Tibial nerve (tissue), 4 donors: Measurements from ENCODE around the gene CALHM6. TPM values are rescaled to one million over a fixed set of nuclear protein-coding genes. Genes with fewer than 3 reads are reported as not detected.

Experiments used
- DNase-seq, 2 donors: peaks; one replicate each; pipeline ENCODE4 v3.0.0-alpha.2; 2019; ENCODE audit warnings: low spot score in 2 of 2
- H3K27ac ChIP-seq, 4 donors: fragments of 200-600 bp; sonication (generic) in 3 of 4; one replicate each; pipeline ENCODE4 v1.5.1; 2017 to 2019; ENCODE audit warnings: mild to moderate bottlenecking in 1 of 4
- H3K27me3 ChIP-seq, 2 donors: fragments of 200-600 bp; sonication (generic) in 1 of 2; one replicate each; pipeline versions ENCODE4 v1.5.1 to v1.6.0; 2017 to 2019
- H3K36me3 ChIP-seq, 3 donors: fragments of 200-600 bp; sonication (generic); one replicate each; pipeline ENCODE4 v1.5.1; 2018 to 2019
- H3K4me1 ChIP-seq, 4 donors: fragments of 200-600 bp; sonication (generic) in 3 of 4; one replicate each; pipeline ENCODE4 v1.5.1; 2017 to 2019
- H3K4me3 ChIP-seq, 4 donors: fragments of 200-600 bp; sonication (generic) in 3 of 4; one replicate each; pipeline ENCODE4 v1.5.1; 2017 to 2019; ENCODE audit warnings: mild to moderate bottlenecking in 1 of 4, moderate library complexity in 1 of 4
- H3K9me3 ChIP-seq, 4 donors: fragments of 200-600 bp; sonication (generic) in 3 of 4; one replicate each; pipeline ENCODE4 v1.5.1; 2017 to 2019
- EP300 ChIP-seq, 2 donors: sonication (generic); formaldehyde crosslinking; IDR thresholded peaks; one replicate each; pipeline ENCODE4 v1.6.1; 2017; ENCODE audit warnings: antibody characterized with exemption in 2 of 2, mild to moderate bottlenecking in 1 of 2
- POLR2A ChIP-seq, 2 donors: fragments of 450-650 bp; IDR thresholded peaks; one replicate each; pipeline ENCODE4 v1.6.1; 2017; ENCODE audit warnings: antibody characterized with exemption in 2 of 2, mild to moderate bottlenecking in 2 of 2, moderate library complexity in 2 of 2
- WGBS, 2 donors: methylation state at CpG; one replicate each; pipeline ENCODE4 v1.1.5; 2018; 5-methylcytosine and 5-hydroxymethylcytosine counted together
- total RNA-seq, 4 donors: library from RNA; depleted of rRNA; stranded (reverse); fragments of >200 nt; gene quantifications; one replicate each; pipeline ENCODE4 v1.1.0, GENCODE V29; 2016
- TF ChIP-seq, protein P1 (sequence below), 5 experiments: fragments of 200-600 bp in 3 of 5; fragments of 450-650 bp in 2 of 5; sonication (generic) in 3 of 5; IDR thresholded peaks; one replicate each; pipeline ENCODE4 v1.5.1; 2016 to 2019; ENCODE audit warnings: antibody characterized with exemption in 5 of 5, mild to moderate bottlenecking in 3 of 5, moderate library complexity in 2 of 5

CALHM6 gene
- total RNA-seq, result 10 to 100 TPM in 1 of 4 donors, 1 to 10 TPM in 2, under 1 TPM in 1; 0.60 to 11.4 (median 5.4) TPM

DNA sequence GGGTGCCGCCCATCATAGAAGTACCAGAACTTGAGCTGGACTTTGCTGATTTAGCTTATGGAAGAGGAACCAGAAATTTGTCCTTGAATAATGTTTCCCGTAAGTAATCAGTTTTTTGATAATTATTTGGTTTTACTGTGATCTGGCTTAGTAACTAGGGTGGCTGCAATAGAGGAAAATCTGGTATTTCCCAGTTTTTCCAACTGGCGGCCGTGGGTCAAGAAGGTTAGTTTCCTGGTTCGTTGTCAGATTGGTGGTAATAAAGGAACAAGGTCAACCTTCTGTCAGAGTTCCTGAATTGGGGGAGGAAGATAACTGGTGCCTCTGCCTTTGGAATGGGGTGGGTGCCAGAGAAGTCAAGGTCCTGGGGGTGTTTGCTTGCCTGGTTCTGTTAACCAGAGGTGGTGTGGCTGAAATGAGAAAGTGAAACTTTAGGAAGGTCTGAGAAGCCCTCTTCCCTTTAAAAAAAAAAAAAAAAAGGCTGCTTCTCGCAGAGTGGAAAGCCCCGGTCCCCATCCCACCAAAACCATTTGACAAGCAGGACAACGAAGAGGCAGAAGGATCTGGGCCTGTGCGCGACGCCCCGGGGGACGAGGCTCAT is at the start of gene CALHM6:
Gene CALHM6, plus strand, starts transcription at position 45 of the 601 bp plus-strand sequence. Its CDS starts 555 bp downstream, at position 600.
- WGBS, 2 donors, result 47 to 52% methylated on average over 13 of the region's 13 CpGs
- peak within 1 kb of the TSS; percentile 25 to 60 (median 50) for H3K4me3 ChIP-seq
- H3K4me1 ChIP-seq, result peaks cover 0 to 15% (median 6%) of the 10 kb centered on the region in 4 donors
- H3K27me3 ChIP-seq, result no peaks in the 10 kb centered on the region
- no peak for DNase-seq
- H3K9me3 ChIP-seq, result no peaks in the 10 kb centered on the region
- no peaks in the 10 kb centered on the region for H3K36me3 ChIP-seq
- TF ChIP-seq, protein P1, sequence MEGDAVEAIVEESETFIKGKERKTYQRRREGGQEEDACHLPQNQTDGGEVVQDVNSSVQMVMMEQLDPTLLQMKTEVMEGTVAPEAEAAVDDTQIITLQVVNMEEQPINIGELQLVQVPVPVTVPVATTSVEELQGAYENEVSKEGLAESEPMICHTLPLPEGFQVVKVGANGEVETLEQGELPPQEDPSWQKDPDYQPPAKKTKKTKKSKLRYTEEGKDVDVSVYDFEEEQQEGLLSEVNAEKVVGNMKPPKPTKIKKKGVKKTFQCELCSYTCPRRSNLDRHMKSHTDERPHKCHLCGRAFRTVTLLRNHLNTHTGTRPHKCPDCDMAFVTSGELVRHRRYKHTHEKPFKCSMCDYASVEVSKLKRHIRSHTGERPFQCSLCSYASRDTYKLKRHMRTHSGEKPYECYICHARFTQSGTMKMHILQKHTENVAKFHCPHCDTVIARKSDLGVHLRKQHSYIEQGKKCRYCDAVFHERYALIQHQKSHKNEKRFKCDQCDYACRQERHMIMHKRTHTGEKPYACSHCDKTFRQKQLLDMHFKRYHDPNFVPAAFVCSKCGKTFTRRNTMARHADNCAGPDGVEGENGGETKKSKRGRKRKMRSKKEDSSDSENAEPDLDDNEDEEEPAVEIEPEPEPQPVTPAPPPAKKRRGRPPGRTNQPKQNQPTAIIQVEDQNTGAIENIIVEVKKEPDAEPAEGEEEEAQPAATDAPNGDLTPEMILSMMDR (IDR thresholded peaks at IDR 0.05), result no peak
- no peak for TF ChIP-seq POLR2A (IDR thresholded peaks at IDR 0.05)
- peak within 1 kb of the TSS in 2 of 4 donors; percentile 58 to 64 for H3K27ac ChIP-seq

DNA sequence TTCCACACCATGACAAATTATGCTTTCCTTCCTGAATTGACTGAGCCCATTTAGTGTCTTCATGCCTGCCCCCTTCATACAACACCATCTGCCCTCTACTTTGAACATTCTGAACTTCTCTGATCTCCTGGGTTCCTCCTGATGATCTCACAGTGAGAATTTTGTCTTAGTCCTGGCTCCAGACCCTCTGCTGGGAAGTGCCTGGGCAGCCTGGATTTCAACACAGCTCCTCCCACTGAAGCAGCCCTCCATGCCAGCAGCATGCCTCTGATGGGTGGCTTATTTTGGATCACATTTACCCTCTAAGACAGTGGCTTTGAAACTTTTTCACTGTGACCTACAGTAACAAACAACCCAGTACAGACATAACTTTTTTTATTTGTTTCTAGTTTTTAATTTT is 48.9 kb upstream of the CALHM6 start:
- DNase-seq, result no peak
- peaks cover 0 to 45% (median 20%) of the 10 kb centered on the region in 4 donors for H3K4me1 ChIP-seq
- TF ChIP-seq POLR2A (IDR thresholded peaks at IDR 0.05) (no peak), EP300 (IDR thresholded peaks at IDR 0.05) (no peak)
- TF ChIP-seq, protein P1 (IDR thresholded peaks at IDR 0.05), result no peak
- no peaks in the 10 kb centered on the region for H3K9me3 ChIP-seq
- H3K36me3 ChIP-seq, result peaks cover 0 to 9% (median 0%) of the 10 kb centered on the region in 3 donors
- no peaks in the 10 kb centered on the region for H3K27me3 ChIP-seq
- peak overlapping the region in 3 of 4 donors; percentile 15 to 67 (median 43) for H3K27ac ChIP-seq
- no peak overlapping the region for H3K4me3 ChIP-seq

DNA sequence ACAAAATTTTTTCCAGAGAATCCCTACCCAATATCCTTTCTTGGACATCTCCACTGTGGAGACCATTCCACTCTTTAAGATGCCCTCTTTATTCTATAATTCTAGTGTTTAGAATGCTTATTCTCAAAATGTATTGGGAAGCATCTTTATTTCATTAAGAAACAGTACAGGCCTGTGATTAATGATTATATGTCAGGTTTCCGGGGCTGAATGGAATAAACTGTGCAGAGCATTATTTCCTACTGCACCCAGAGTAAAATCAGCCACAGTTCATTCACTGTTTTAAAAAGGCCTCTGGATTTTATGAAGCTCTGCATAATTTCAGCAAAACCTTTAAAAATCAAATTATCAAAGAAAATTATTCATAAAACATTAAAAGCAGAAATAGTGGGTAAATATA is 47.8 kb upstream of the CALHM6 start:
- no peak for DNase-seq
- 68 to 72% methylated on average over 1 of the region's 1 CpG for WGBS, 2 donors
- Histone ChIP-seq H3K27ac (no peak overlapping the region), H3K4me3 (no peak overlapping the region), H3K36me3 (peaks cover 0 to 9% (median 0%) of the 10 kb centered on the region in 3 donors), H3K27me3 (no peaks in the 10 kb centered on the region), H3K4me1 (peaks cover 0 to 44% (median 20%) of the 10 kb centered on the region in 4 donors), H3K9me3 (no peaks in the 10 kb centered on the region)
- TF ChIP-seq POLR2A (IDR thresholded peaks at IDR 0.05) (no peak), EP300 (IDR thresholded peaks at IDR 0.05) (no peak)
- TF ChIP-seq, protein P1 (IDR thresholded peaks at IDR 0.05), result no peak

DNA sequence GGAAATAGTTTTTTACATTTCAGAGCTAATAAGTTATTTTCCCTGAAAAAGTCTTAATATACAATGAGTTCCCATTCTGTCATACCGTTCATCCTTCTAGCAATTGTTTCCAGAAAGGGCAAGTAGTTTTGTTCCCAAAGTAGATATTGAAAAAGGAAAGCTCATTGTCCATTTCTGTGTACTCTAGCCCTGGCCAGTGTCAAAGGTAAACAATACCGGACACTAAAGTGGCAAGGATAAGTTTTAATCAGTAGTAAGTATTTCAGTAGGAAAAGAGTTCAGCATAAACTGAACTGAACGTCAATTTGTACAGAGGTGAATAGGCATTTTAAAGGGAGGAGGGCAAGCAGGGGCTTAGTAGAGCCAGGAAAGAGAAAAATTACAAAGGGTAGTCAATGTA is 43.5 kb upstream of the CALHM6 start:
- 74 to 79% methylated on average over 3 of the region's 3 CpGs for WGBS, 2 donors
- H3K4me1 ChIP-seq, result peaks cover 0 to 24% (median under 1%) of the 10 kb centered on the region in 4 donors
- TF ChIP-seq EP300 (IDR thresholded peaks at IDR 0.05), result no peak
- no peak for TF ChIP-seq POLR2A (IDR thresholded peaks at IDR 0.05)
- TF ChIP-seq, protein P1 (IDR thresholded peaks at IDR 0.05), result no peak
- H3K27ac ChIP-seq, result no peak overlapping the region
- no peaks in the 10 kb centered on the region for H3K27me3 ChIP-seq
- DNase-seq, result no peak
- peaks cover 0 to 9% (median 0%) of the 10 kb centered on the region in 3 donors for H3K36me3 ChIP-seq
- H3K4me3 ChIP-seq, result no peak overlapping the region
- H3K9me3 ChIP-seq, result no peaks in the 10 kb centered on the region

DNA sequence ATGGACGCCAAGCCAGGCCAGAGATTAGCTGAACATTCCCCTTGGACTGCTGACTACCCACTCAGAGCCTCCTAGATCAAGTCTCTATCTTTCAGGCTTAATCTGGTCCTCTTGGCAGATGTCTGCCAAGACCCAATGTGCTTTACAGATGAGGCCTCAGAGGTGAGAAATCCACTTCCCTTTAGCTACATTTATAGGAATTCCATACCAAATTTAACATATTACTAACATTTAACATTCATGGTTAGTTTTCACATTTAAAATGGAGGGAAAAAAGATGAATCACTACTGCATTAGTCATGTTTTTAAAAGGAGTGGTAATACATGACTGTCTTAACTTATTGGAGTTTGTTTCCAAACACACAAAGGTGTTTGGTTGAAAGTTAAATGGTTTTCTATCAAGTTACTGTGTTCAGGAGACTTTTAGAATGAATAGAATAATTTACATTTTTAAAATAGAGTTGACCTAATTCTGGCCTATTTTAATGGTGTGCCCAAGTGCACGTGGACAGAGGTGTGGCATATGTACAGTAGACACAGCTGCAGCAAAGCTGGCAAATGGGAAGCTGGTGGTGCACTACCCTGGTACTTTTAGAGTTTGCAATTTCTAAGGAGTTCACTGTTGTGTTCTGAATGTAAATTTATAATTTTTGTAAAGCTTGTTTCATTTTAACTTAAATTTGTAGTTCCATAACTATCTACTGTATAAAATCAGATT is 41.9 kb upstream of the CALHM6 start:
- no peak for DNase-seq
- Histone ChIP-seq H3K4me3 (no peak overlapping the region), H3K4me1 (peaks cover 0 to 19% (median 0%) of the 10 kb centered on the region in 4 donors), H3K36me3 (peaks cover 0 to 9% (median 0%) of the 10 kb centered on the region in 3 donors), H3K27me3 (no peaks in the 10 kb centered on the region), H3K27ac (no peak overlapping the region), H3K9me3 (no peaks in the 10 kb centered on the region)
- WGBS, 2 donors, result 81 to 86% methylated on average over 2 of the region's 2 CpGs
- no peak for TF ChIP-seq POLR2A (IDR thresholded peaks at IDR 0.05)
- no peak for TF ChIP-seq EP300 (IDR thresholded peaks at IDR 0.05)
- TF ChIP-seq, protein P1 (IDR thresholded peaks at IDR 0.05), result no peak
